ENCODE measurements around the gene CD99L2. TPM values are rescaled to one million over a fixed set of nuclear protein-coding genes. Genes with fewer than 3 reads are reported as not detected.
A peak's percentile ranks its signal among the peaks of the same experiment; 100 is the strongest.

CD99L2 gene
- total RNA-seq, 1 experiment from 2014 or later, result 9.4 TPM

DNA sequence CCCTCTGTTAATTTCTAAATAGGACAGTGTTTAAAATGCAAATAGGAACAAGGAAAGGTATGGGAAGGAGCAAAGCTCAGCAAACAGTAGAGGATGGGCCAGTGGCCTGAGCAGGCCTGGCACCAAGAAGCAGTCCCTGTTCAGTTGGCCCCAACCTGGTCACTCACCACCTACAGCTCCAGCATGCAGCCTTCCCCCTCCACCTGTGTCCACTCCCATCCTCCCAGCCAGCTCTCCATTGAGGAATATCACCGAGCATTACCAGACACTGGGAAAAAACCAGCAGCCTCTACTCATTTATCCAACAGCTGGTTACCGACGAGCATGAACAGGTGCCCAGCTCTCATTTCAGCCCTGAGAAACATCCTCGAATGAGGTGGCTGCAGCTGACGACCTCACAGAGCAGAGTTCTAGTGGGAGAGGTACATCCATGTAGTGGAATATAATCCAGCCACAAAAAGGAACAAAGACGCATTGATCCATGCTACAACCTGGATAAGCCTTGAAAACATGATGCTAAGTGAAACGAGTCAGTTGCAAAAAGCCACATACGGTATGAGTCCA is 25.6 kb downstream of the CD99L2 start (continued):
- TF ChIP-seq, protein P1, sequence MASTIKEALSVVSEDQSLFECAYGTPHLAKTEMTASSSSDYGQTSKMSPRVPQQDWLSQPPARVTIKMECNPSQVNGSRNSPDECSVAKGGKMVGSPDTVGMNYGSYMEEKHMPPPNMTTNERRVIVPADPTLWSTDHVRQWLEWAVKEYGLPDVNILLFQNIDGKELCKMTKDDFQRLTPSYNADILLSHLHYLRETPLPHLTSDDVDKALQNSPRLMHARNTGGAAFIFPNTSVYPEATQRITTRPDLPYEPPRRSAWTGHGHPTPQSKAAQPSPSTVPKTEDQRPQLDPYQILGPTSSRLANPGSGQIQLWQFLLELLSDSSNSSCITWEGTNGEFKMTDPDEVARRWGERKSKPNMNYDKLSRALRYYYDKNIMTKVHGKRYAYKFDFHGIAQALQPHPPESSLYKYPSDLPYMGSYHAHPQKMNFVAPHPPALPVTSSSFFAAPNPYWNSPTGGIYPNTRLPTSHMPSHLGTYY (CRISPR knock-in tag; IDR thresholded peaks at IDR 0.05), result no peak
- no peak for TF ChIP-seq ZNF121 (CRISPR knock-in tag; IDR thresholded peaks at IDR 0.05)

DNA sequence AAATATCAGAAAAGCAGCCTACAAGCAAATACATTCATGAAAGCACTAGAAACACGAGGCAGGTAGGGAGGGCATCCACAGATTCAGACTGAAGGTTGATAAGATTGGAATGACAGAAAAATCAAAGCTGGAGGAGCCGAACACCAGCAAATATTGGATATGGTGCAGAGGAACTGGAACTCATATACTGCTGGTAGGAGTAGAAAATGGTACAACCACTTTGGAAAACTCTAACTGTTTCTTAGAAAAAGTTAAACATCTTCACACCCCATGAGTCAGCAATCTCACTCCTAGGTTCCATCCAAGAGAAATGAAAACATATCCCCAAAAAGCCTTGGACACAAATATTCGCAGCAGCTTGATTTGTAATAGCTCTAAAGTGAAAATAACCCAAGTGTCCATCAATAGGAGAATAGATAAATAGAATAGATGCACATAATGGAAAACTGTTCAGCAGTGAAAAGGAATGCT is 27.1 kb downstream of the CD99L2 start:
- no peak for DNase-seq (ENCODE audit: low spot score)
- Mint-ChIP-seq H3K27ac (peak overlapping the region; percentile 83; the same call in 1 of the 2 replicates), H3K4me1 (peaks cover 49% of the 10 kb centered on the region), H3K4me3 (no peak overlapping the region), H3K27me3 (ENCODE audit: low read depth) (no peaks in the 10 kb centered on the region; the same call in 1 of the 2 replicates), H3K36me3 (peaks cover 15% of the 10 kb centered on the region), H3K9me3 (peaks cover 13% of the 10 kb centered on the region)
- ATAC-seq, result no peak
- ChIA-PET CTCF (interaction anchor here (1.0 kb wide), 1 partner anchor 210 kb away, joined by 3 read pairs; no protein-coding TSS in a partner anchor), POLR2A (no interaction called here)
- TF ChIP-seq ZNF423 (CRISPR knock-in tag; IDR thresholded peaks at IDR 0.05) (no peak), GRHL2 (CRISPR knock-in tag; IDR thresholded peaks at IDR 0.05; ENCODE audit: insufficient replicate concordance, severe bottlenecking) (no peak), ELF4 (CRISPR knock-in tag; IDR thresholded peaks at IDR 0.05; ENCODE audit: low read depth) (no peak), GTF2I (CRISPR knock-in tag; conservative IDR thresholded peaks at IDR 0.05) (no peak), NFYB (CRISPR knock-in tag; conservative IDR thresholded peaks at IDR 0.05; ENCODE audit: low read depth) (no peak), EMX1 (CRISPR knock-in tag; IDR thresholded peaks at IDR 0.05) (no peak), SMAD4 (CRISPR knock-in tag; IDR thresholded peaks at IDR 0.05) (no peak), ZNF121 (CRISPR knock-in tag; IDR thresholded peaks at IDR 0.05) (no peak), CBFB (CRISPR knock-in tag; IDR thresholded peaks at IDR 0.05; ENCODE audit: low read depth) (no peak), SP1 (CRISPR knock-in tag; conservative IDR thresholded peaks at IDR 0.05) (no peak), ZBTB21 (CRISPR knock-in tag; IDR thresholded peaks at IDR 0.05; ENCODE audit: borderline replicate concordance) (no peak)
- TF ChIP-seq, protein P2, sequence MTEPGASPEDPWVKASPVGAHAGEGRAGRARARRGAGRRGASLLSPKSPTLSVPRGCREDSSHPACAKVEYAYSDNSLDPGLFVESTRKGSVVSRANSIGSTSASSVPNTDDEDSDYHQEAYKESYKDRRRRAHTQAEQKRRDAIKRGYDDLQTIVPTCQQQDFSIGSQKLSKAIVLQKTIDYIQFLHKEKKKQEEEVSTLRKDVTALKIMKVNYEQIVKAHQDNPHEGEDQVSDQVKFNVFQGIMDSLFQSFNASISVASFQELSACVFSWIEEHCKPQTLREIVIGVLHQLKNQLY (CRISPR knock-in tag; IDR thresholded peaks at IDR 0.05), result no peak
- TF ChIP-seq, protein P3, sequence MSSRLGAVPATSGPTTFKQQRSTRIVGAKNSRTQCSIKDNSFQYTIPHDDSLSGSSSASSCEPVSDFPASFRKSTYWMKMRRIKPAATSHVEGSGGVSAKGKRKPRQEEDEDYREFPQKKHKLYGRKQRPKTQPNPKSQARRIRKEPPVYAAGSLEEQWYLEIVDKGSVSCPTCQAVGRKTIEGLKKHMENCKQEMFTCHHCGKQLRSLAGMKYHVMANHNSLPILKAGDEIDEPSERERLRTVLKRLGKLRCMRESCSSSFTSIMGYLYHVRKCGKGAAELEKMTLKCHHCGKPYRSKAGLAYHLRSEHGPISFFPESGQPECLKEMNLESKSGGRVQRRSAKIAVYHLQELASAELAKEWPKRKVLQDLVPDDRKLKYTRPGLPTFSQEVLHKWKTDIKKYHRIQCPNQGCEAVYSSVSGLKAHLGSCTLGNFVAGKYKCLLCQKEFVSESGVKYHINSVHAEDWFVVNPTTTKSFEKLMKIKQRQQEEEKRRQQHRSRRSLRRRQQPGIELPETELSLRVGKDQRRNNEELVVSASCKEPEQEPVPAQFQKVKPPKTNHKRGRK (CRISPR knock-in tag; IDR thresholded peaks at IDR 0.05; ENCODE audit: borderline replicate concordance), result no peak
- TF ChIP-seq, protein P4, sequence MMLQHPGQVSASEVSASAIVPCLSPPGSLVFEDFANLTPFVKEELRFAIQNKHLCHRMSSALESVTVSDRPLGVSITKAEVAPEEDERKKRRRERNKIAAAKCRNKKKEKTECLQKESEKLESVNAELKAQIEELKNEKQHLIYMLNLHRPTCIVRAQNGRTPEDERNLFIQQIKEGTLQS (CRISPR knock-in tag; conservative IDR thresholded peaks at IDR 0.05), result no peak
- TF ChIP-seq, protein P5, sequence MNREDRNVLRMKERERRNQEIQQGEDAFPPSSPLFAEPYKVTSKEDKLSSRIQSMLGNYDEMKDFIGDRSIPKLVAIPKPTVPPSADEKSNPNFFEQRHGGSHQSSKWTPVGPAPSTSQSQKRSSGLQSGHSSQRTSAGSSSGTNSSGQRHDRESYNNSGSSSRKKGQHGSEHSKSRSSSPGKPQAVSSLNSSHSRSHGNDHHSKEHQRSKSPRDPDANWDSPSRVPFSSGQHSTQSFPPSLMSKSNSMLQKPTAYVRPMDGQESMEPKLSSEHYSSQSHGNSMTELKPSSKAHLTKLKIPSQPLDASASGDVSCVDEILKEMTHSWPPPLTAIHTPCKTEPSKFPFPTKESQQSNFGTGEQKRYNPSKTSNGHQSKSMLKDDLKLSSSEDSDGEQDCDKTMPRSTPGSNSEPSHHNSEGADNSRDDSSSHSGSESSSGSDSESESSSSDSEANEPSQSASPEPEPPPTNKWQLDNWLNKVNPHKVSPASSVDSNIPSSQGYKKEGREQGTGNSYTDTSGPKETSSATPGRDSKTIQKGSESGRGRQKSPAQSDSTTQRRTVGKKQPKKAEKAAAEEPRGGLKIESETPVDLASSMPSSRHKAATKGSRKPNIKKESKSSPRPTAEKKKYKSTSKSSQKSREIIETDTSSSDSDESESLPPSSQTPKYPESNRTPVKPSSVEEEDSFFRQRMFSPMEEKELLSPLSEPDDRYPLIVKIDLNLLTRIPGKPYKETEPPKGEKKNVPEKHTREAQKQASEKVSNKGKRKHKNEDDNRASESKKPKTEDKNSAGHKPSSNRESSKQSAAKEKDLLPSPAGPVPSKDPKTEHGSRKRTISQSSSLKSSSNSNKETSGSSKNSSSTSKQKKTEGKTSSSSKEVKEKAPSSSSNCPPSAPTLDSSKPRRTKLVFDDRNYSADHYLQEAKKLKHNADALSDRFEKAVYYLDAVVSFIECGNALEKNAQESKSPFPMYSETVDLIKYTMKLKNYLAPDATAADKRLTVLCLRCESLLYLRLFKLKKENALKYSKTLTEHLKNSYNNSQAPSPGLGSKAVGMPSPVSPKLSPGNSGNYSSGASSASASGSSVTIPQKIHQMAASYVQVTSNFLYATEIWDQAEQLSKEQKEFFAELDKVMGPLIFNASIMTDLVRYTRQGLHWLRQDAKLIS (CRISPR knock-in tag; IDR thresholded peaks at IDR 0.05; ENCODE audit: borderline replicate concordance), result no peak
- TF ChIP-seq, protein P6, sequence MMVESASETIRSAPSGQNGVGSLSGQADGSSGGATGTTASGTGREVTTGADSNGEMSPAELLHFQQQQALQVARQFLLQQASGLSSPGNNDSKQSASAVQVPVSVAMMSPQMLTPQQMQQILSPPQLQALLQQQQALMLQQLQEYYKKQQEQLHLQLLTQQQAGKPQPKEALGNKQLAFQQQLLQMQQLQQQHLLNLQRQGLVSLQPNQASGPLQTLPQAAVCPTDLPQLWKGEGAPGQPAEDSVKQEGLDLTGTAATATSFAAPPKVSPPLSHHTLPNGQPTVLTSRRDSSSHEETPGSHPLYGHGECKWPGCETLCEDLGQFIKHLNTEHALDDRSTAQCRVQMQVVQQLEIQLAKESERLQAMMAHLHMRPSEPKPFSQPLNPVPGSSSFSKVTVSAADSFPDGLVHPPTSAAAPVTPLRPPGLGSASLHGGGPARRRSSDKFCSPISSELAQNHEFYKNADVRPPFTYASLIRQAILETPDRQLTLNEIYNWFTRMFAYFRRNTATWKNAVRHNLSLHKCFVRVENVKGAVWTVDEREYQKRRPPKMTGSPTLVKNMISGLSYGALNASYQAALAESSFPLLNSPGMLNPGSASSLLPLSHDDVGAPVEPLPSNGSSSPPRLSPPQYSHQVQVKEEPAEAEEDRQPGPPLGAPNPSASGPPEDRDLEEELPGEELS (CRISPR knock-in tag; IDR thresholded peaks at IDR 0.05), result no peak
- TF ChIP-seq, protein P7, sequence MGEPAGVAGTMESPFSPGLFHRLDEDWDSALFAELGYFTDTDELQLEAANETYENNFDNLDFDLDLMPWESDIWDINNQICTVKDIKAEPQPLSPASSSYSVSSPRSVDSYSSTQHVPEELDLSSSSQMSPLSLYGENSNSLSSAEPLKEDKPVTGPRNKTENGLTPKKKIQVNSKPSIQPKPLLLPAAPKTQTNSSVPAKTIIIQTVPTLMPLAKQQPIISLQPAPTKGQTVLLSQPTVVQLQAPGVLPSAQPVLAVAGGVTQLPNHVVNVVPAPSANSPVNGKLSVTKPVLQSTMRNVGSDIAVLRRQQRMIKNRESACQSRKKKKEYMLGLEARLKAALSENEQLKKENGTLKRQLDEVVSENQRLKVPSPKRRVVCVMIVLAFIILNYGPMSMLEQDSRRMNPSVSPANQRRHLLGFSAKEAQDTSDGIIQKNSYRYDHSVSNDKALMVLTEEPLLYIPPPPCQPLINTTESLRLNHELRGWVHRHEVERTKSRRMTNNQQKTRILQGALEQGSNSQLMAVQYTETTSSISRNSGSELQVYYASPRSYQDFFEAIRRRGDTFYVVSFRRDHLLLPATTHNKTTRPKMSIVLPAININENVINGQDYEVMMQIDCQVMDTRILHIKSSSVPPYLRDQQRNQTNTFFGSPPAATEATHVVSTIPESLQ (CRISPR knock-in tag; IDR thresholded peaks at IDR 0.05), result no peak
- TF ChIP-seq, protein P8, sequence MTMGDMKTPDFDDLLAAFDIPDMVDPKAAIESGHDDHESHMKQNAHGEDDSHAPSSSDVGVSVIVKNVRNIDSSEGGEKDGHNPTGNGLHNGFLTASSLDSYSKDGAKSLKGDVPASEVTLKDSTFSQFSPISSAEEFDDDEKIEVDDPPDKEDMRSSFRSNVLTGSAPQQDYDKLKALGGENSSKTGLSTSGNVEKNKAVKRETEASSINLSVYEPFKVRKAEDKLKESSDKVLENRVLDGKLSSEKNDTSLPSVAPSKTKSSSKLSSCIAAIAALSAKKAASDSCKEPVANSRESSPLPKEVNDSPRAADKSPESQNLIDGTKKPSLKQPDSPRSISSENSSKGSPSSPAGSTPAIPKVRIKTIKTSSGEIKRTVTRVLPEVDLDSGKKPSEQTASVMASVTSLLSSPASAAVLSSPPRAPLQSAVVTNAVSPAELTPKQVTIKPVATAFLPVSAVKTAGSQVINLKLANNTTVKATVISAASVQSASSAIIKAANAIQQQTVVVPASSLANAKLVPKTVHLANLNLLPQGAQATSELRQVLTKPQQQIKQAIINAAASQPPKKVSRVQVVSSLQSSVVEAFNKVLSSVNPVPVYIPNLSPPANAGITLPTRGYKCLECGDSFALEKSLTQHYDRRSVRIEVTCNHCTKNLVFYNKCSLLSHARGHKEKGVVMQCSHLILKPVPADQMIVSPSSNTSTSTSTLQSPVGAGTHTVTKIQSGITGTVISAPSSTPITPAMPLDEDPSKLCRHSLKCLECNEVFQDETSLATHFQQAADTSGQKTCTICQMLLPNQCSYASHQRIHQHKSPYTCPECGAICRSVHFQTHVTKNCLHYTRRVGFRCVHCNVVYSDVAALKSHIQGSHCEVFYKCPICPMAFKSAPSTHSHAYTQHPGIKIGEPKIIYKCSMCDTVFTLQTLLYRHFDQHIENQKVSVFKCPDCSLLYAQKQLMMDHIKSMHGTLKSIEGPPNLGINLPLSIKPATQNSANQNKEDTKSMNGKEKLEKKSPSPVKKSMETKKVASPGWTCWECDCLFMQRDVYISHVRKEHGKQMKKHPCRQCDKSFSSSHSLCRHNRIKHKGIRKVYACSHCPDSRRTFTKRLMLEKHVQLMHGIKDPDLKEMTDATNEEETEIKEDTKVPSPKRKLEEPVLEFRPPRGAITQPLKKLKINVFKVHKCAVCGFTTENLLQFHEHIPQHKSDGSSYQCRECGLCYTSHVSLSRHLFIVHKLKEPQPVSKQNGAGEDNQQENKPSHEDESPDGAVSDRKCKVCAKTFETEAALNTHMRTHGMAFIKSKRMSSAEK (CRISPR knock-in tag; IDR thresholded peaks at IDR 0.05; ENCODE audit: borderline replicate concordance), result no peak
